ENCODE data around the gene PRKCD.

DNA sequence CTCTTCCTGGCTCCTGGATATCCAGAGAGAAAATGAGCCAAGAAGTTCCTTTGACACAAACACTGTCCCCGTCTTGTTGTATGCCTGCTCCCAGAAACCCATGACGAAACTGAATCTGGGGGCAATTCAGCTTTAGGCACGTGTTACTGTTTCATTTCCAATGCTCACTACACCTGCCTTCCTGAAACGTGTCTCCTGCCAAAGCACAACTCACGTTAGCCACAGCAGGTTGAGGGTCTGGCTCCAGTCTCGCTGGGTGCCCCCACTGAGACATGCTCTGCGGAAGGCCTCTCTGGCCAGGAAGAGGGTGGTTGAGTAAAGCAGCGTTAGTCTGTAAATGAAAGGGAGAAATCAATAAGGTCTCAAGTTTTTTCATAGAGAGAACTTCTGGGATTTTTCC, 37.5 kb upstream of the PRKCD start:
- TF ChIP-seq POLR2A (IDR thresholded peaks at IDR 0.05), result no peak
- TF ChIP-seq, protein P1, sequence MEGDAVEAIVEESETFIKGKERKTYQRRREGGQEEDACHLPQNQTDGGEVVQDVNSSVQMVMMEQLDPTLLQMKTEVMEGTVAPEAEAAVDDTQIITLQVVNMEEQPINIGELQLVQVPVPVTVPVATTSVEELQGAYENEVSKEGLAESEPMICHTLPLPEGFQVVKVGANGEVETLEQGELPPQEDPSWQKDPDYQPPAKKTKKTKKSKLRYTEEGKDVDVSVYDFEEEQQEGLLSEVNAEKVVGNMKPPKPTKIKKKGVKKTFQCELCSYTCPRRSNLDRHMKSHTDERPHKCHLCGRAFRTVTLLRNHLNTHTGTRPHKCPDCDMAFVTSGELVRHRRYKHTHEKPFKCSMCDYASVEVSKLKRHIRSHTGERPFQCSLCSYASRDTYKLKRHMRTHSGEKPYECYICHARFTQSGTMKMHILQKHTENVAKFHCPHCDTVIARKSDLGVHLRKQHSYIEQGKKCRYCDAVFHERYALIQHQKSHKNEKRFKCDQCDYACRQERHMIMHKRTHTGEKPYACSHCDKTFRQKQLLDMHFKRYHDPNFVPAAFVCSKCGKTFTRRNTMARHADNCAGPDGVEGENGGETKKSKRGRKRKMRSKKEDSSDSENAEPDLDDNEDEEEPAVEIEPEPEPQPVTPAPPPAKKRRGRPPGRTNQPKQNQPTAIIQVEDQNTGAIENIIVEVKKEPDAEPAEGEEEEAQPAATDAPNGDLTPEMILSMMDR (IDR thresholded peaks at IDR 0.05), result no peak
